H1 (cell line): ENCODE data around the gene OPCML. TPM values are rescaled to one million over a fixed set of nuclear protein-coding genes. Genes with fewer than 3 reads are reported as not detected.

Source experiments
- CTCF ChIA-PET: fragments of 300-600 bp; sonication (Branson Sonifier 250); formaldehyde crosslinking; loops from one replicate; lab custom pipeline; 2021; ENCODE audit not compliant: partially characterized antibody; lab: Charles Lee
- POLR2A ChIA-PET: fragments of 300-600 bp; sonication (Branson Sonifier 250); formaldehyde crosslinking; loops from one replicate; lab custom pipeline; 2021; ENCODE audit warnings: inconsistent platforms; ENCODE audit not compliant: partially characterized antibody; lab: Charles Lee
- DNase-seq, 2 experiments: peaks; one replicate each; pipeline versions ENCODE4 v3.0.0 to v3.0.0-alpha.2; 2010 to 2022; ENCODE audit warnings: low spot score in 2 of 2, low read depth in 1 of 2, mixed read lengths in 1 of 2
- FAIRE-seq: peaks from 2 replicates; lab custom pipeline; 2011; peaks lifted over from hg19 to GRCh38; lab: Jason Lieb, UNC
- H2AFZ ChIP-seq: 2 replicates; pipeline ENCODE4 v1.8.1; 2012; ENCODE audit warnings: low read length, inconsistent platforms
- H2AK5ac ChIP-seq: 2 replicates; pipeline ENCODE4 v1.6.1; 2013; ENCODE audit warnings: low read depth, low read length
- H2BK120ac ChIP-seq: replicated peaks from 2 replicates; pipeline ENCODE3; 2013; ENCODE audit warnings: low read depth, low read length, inconsistent platforms
- H2BK12ac ChIP-seq: 2 replicates; pipeline ENCODE4 v1.6.1; 2013; ENCODE audit warnings: low read depth, low read length
- H2BK15ac ChIP-seq: 2 replicates; pipeline ENCODE4 v1.6.1; 2013; ENCODE audit warnings: low read length
- H2BK20ac ChIP-seq: 2 replicates; pipeline ENCODE4 v1.6.1; 2013; ENCODE audit warnings: low read length
- H2BK5ac ChIP-seq: 2 replicates; pipeline ENCODE4 v1.6.1; 2013; ENCODE audit warnings: low read depth, low read length
- H3K14ac ChIP-seq: 2 replicates; pipeline ENCODE4 v1.6.1; 2013; ENCODE audit warnings: inconsistent platforms; ENCODE audit not compliant: insufficient read length
- H3K18ac ChIP-seq: 2 replicates; pipeline ENCODE4 v1.6.1; 2013; ENCODE audit warnings: low read length; ENCODE audit errors: extremely low read depth
- H3K23ac ChIP-seq: 2 replicates; pipeline ENCODE4 v1.6.1; 2013; ENCODE audit warnings: inconsistent platforms; ENCODE audit not compliant: insufficient read length
- H3K23me2 ChIP-seq: 2 replicates; pipeline ENCODE4 v1.6.1; 2013; ENCODE audit warnings: low read depth, low read length
- H3K27ac ChIP-seq: 2 replicates; pipeline ENCODE4 v1.6.1; 2011; ENCODE audit warnings: low read depth, low read length, inconsistent platforms
- H3K27me3 ChIP-seq, 4 experiments: replicated peaks in 1 of 4; 1 replicate in 1 of 4; 2 replicates in 3 of 4; pipeline versions ENCODE4 v1.6.1 to v1.8.1; 2011 to 2013; ENCODE audit warnings: low read length in 3 of 4, mild to moderate bottlenecking in 3 of 4, inconsistent platforms in 2 of 4, mixed read lengths in 2 of 4, moderate library complexity in 1 of 4; ENCODE audit not compliant: control insufficient read depth in 3 of 4, insufficient read depth in 3 of 4; ENCODE audit errors: extremely low read depth in 1 of 4
- H3K36me3 ChIP-seq, 4 experiments: 2 replicates each; pipeline versions ENCODE4 v1.6.1 to v1.8.1; 2011 to 2013; ENCODE audit warnings: mild to moderate bottlenecking in 4 of 4, low read length in 3 of 4, moderate library complexity in 2 of 4, control low read depth in 1 of 4, inconsistent platforms in 1 of 4; ENCODE audit not compliant: insufficient read depth in 4 of 4, control insufficient read depth in 2 of 4
- H3K4ac ChIP-seq: replicated peaks from 2 replicates; pipeline ENCODE3; 2013; ENCODE audit warnings: low read length, low read depth, mixed read lengths, inconsistent platforms; ENCODE audit not compliant: insufficient read length
- H3K4me1 ChIP-seq, 4 experiments: replicated peaks in 1 of 4; 1 replicate in 1 of 4; 2 replicates in 3 of 4; pipeline versions ENCODE4 v1.6.1 to v1.8.1; 2011 to 2013; ENCODE audit warnings: low read length in 3 of 4, inconsistent platforms in 2 of 4, mixed read lengths in 1 of 4; ENCODE audit not compliant: insufficient read depth in 4 of 4, control insufficient read depth in 3 of 4
- H3K4me2 ChIP-seq, 2 experiments: 2 replicates each; pipeline versions ENCODE4 v1.6.1 to v1.8.1; 2011 to 2013; ENCODE audit warnings: low read depth in 2 of 2, low read length in 2 of 2, control low read depth in 1 of 2, inconsistent platforms in 1 of 2, mild to moderate bottlenecking in 1 of 2; ENCODE audit not compliant: insufficient read depth in 1 of 2
- H3K4me3 ChIP-seq, 4 experiments: fragments of 200-600, 300-600 bp in 1 of 4; sonication (generic), shearing (Covaris generic), sonication (Bioruptor Twin) in 1 of 4; 2 replicates each; pipeline versions ENCODE4 v1.5.1 to v1.8.1; 2011 to 2016; ENCODE audit warnings: low read length in 4 of 4, low read depth in 3 of 4, control low read depth in 2 of 4, inconsistent platforms in 2 of 4, mild to moderate bottlenecking in 2 of 4, mixed read lengths in 1 of 4, moderate library complexity in 1 of 4; ENCODE audit not compliant: insufficient read depth in 2 of 4; ENCODE audit errors: extremely low read depth in 1 of 4
- H3K56ac ChIP-seq: replicated peaks from 2 replicates; pipeline ENCODE3; 2013; ENCODE audit warnings: low read depth, mild to moderate bottlenecking, mixed read lengths, low read length, inconsistent platforms; ENCODE audit not compliant: insufficient read length
- H3K79me1 ChIP-seq: 2 replicates; pipeline ENCODE4 v1.6.1; 2013; ENCODE audit warnings: low read depth, low read length, control low read depth
- H3K79me2 ChIP-seq, 2 experiments: 2 replicates each; pipeline versions ENCODE4 v1.6.1 to v1.8.1; 2012 to 2013; ENCODE audit warnings: low read length in 2 of 2, mild to moderate bottlenecking in 2 of 2, inconsistent platforms in 1 of 2; ENCODE audit not compliant: insufficient read depth in 2 of 2, control insufficient read depth in 1 of 2
- H3K9ac ChIP-seq, 4 experiments: replicated peaks in 1 of 4; 1 replicate in 1 of 4; 2 replicates in 3 of 4; pipeline versions ENCODE4 v1.6.1 to v1.8.1; 2011 to 2013; ENCODE audit warnings: low read depth in 3 of 4, low read length in 3 of 4, control low read depth in 2 of 4, mild to moderate bottlenecking in 2 of 4, moderate library complexity in 2 of 4, inconsistent platforms in 1 of 4; ENCODE audit errors: extremely low read depth in 1 of 4
- H3K9me3 ChIP-seq, 2 experiments: 2 replicates each; pipeline versions ENCODE4 v1.6.1 to v1.8.1; 2012 to 2013; ENCODE audit warnings: mild to moderate bottlenecking in 2 of 2, moderate library complexity in 2 of 2, control low read depth in 1 of 2, inconsistent platforms in 1 of 2, low read depth in 1 of 2, low read length in 1 of 2, mixed read lengths in 1 of 2; ENCODE audit not compliant: insufficient read depth in 2 of 2
- H4K20me1 ChIP-seq, 2 experiments: replicated peaks in 1 of 2; 2 replicates each; pipeline versions ENCODE3 to v1.8.1; 2011 to 2013; ENCODE audit warnings: inconsistent platforms in 2 of 2, low read length in 2 of 2, mild to moderate bottlenecking in 1 of 2; ENCODE audit not compliant: insufficient read depth in 2 of 2, control insufficient read depth in 1 of 2
- H4K5ac ChIP-seq: 2 replicates; pipeline ENCODE4 v1.6.1; 2013; ENCODE audit warnings: low read length, low read depth, mixed read lengths, inconsistent platforms; ENCODE audit not compliant: insufficient read length
- H4K8ac ChIP-seq: 2 replicates; pipeline ENCODE4 v1.8.0; 2013; ENCODE audit warnings: mild to moderate bottlenecking, moderate library complexity, low read length, inconsistent platforms; ENCODE audit not compliant: insufficient read depth; ENCODE audit errors: extremely low read depth
- H4K91ac ChIP-seq: replicated peaks from 2 replicates; pipeline ENCODE3; 2013; ENCODE audit warnings: low read length, mixed read lengths, inconsistent platforms; ENCODE audit not compliant: insufficient read length
- NRF1 ChIP-seq: IDR thresholded peaks from 2 replicates; pipeline ENCODE4 v1.6.1; 2011; ENCODE audit warnings: mild to moderate bottlenecking, low read depth, low read length, improper control_type of control experiment
- TAF7 ChIP-seq: optimal IDR thresholded peaks from 2 replicates; pipeline ENCODE3; 2011; ENCODE audit warnings: low read depth, mild to moderate bottlenecking, inconsistent platforms, low read length, moderate library complexity, borderline replicate concordance
- WGBS, 2 experiments: shearing (Covaris generic) in 1 of 2; methylation state at CpG; one replicate each; pipeline versions ENCODE4 v1.1.6 to v1.1.7; 2013 to 2015; ENCODE audit warnings: low lambda C conversion rate in 2 of 2, mixed read lengths in 2 of 2, inconsistent platforms in 1 of 2, low coverage in 1 of 2, missing lambda C conversion rate in 1 of 2; ENCODE audit not compliant: insufficient replicate concordance in 2 of 2, insufficient coverage in 1 of 2, insufficient read length in 1 of 2; ENCODE audit errors: extremely low coverage in 1 of 2, missing lambda C conversion rate in 1 of 2; 5-methylcytosine and 5-hydroxymethylcytosine counted together
- polyA plus RNA-seq, 7 experiments: library from polyadenylated mRNA; depleted of rRNA in 3 of 7; stranded (reverse) in 5 of 7; unstranded in 2 of 7; fragments of >200 nt in 5 of 7; fragments of 200-250 nt in 2 of 7; gene quantifications; 1 replicate in 5 of 7; 2 replicates in 1 of 7; 4 replicates in 1 of 7; pipeline versions ENCODE4 v1.2.1 to v1.2.3, GENCODE V29; 2011 to 2013; ENCODE audit warnings: missing spikeins in 2 of 7, mixed read lengths in 2 of 7
- total RNA-seq: library from RNA; stranded (reverse); fragmentation: NEBNext Ultra II Directional; extraction: Animal tissue kit (Norgen Biotek cat#: 25700); gene quantifications from 2 replicates; pipeline ENCODE4 v1.2.1, GENCODE V29; 2021

Gene OPCML
- total and polyA plus RNA-seq, 2 of the 8 experiments (the other 6 are each of a cell fraction or from before 2014, with no cell fraction given) = 2.3 to 3.1 TPM

DNA sequence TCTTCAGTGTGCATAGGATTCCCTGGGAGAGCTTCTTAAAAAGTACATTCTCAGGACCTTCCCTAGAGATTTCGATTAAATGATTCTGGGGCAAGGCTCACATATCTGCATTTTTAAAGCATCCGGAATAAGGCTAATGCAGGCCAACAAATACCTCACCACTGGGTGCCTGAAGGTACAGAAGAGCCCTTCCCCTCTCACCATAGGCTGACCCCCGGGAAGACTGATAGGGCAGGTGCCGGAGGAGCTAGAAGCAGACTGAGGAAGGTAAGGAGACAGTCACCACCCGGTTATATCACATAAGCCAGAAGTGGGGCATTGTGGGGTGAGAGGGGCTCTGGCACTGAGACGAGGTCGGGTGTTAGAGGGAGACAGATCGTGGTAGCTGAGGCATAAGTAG lies 1102.6 kb downstream of the OPCML start:
- Histone ChIP-seq H3K79me1 (no peaks in the 10 kb centered on the region), H4K8ac (no peak overlapping the region), H3K23me2 (no peaks in the 10 kb centered on the region), H2AFZ (no peak overlapping the region), H4K5ac (no peak overlapping the region), H3K4me3 (no peak overlapping the region), H3K79me2 (no peaks in the 10 kb centered on the region), H3K9ac (no peak overlapping the region), H2BK5ac (no peak overlapping the region), H2BK120ac (no peak overlapping the region), H3K27me3 (no peaks in the 10 kb centered on the region), H3K18ac (no peak overlapping the region), H2BK12ac (no peak overlapping the region), H2AK5ac (no peak overlapping the region), H3K23ac (no peak overlapping the region), H3K9me3 (no peaks in the 10 kb centered on the region), H4K20me1 (no peaks in the 10 kb centered on the region), H3K36me3 (no peaks in the 10 kb centered on the region), H3K56ac (no peak overlapping the region), H2BK20ac (no peak overlapping the region), H4K91ac (no peak overlapping the region), H2BK15ac (no peak overlapping the region), H3K4me2 (no peak overlapping the region), H3K4ac (no peak overlapping the region), H3K14ac (no peak overlapping the region), H3K27ac (no peak overlapping the region), H3K4me1 (peaks cover 0 to 9% (median under 1%) of the 10 kb centered on the region in 4 experiments; a peak in 2 of 7 replicates)
- CTCF ChIA-PET = interaction anchor here (1.0 to 2.0 kb wide), 3 partner anchors 18 to 149 kb away, joined by 3 to 4 read pairs (median 4); no protein-coding TSS in a partner anchor
- POLR2A ChIA-PET = interaction anchor here (0.6 to 1.0 kb wide), 2 partner anchors 21 to 96 kb away, joined by 3 read pairs; no protein-coding TSS in a partner anchor
- DNase-seq (no peak), FAIRE-seq (no peak)
- 82% methylated on average over 8 of the region's 8 CpGs; no CpG with 5 or more reads in 1 of the 2 experiments for WGBS, 2 experiments
- TF ChIP-seq TAF7 (no peak), NRF1 (no peak)
